SK-N-MC (cell line): ENCODE results near the gene PDZRN4.

ENCODE experiments used
- DNase-seq: peaks from one replicate; pipeline ENCODE4 v3.0.0-alpha.2; 2011; ENCODE audit warnings: low read depth, low spot score
- H3K27ac ChIP-seq: fragments of 200-600 bp; sonication (generic); 2 replicates; pipeline ENCODE4 v1.5.1; 2016; ENCODE audit warnings: mixed run types
- H3K36me3 ChIP-seq: fragments of 200-600 bp; sonication (generic); 2 replicates; pipeline ENCODE4 v1.6.1; 2017; ENCODE audit warnings: antibody characterized with exemption, low read length, mixed read lengths; ENCODE audit not compliant: insufficient read depth
- H3K4me3 ChIP-seq: fragments of 200-600 bp; sonication (generic); 2 replicates; pipeline ENCODE4 v1.5.1; 2016
- H3K9ac ChIP-seq: fragments of 200-600 bp; sonication (generic); 2 replicates; pipeline ENCODE4 v1.8.0; 2017; ENCODE audit warnings: mixed run types, mixed read lengths; ENCODE audit not compliant: insufficient read length
- H3K9me3 ChIP-seq: fragments of 200-600 bp; sonication (generic); 2 replicates; pipeline ENCODE4 v1.6.1; 2017; ENCODE audit warnings: low read depth, mild to moderate bottlenecking, antibody characterized with exemption, low read length, moderate library complexity, mixed read lengths
- EZH2 ChIP-seq: fragments of 200-600 bp; sonication (generic); IDR thresholded peaks from one replicate; pipeline ENCODE4 v1.6.1; 2017; ENCODE audit warnings: antibody characterized with exemption
- FOXP2 ChIP-seq: optimal IDR thresholded peaks from 2 replicates; pipeline ENCODE3; 2011; ENCODE audit warnings: mild to moderate bottlenecking, moderate library complexity; ENCODE audit not compliant: insufficient read depth; ENCODE audit errors: extremely low read length, control extremely low read depth
- POLR2AphosphoS5 ChIP-seq: IDR thresholded peaks from 2 replicates; pipeline ENCODE4 v1.6.1; 2012; ENCODE audit warnings: mild to moderate bottlenecking, low read depth, low read length, borderline replicate concordance

Gene PDZRN4

DNA sequence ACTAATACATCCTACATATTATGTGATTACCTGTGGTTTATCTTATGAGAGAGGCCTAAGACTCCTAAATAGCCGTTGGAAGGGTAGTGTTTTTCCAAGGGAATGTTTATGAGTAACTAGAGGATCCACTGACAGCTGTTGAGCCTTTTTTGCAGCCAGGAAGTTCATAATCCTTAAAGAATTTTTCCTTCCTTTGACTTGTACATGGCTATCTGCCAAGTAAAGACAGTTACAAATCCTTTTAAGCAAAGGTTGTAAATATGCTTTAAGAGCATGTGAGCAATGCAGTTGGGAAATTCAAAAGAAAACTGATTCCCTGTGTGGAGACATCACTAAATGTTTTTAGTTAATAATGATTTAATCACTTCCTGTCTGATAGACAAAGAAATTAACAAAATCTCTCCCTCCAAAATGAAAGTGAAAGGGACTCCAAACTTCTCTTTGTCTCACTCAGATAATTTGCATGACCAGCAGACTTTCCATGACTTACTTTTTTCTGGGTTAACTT lies 333.8 kb downstream of the PDZRN4 start:
- Histone ChIP-seq H3K36me3 (no peaks in the 10 kb centered on the region), H3K27ac (peak overlapping the region; percentile 91), H3K9me3 (no peaks in the 10 kb centered on the region), H3K4me3 (peak overlapping the region; percentile 68), H3K9ac (peak overlapping the region; percentile 21)
- no peak for TF ChIP-seq EZH2
- TF ChIP-seq POLR2AphosphoS5, result no peak; the same call in 1 of the 2 replicates
- TF ChIP-seq FOXP2, result peak; percentile 19
- peak; percentile 88 for DNase-seq

DNA sequence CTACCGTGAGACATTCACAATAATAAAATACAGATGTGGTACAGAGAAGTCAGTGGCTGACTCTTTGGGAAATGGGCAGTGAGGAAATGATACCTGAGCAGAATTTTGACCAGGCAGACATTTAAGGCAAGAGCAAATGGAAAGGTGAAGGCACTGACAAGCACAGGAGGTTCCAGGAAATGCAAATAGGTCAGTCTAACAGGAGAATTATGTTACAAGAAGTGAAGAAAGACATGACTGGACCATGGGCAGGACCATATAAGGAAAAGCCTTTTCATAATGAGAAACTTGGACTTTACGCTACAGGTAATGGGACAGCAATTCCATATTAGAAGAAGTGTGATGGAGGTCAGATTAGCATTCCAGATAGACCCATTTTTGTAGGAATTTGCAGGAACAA lies 338.9 kb downstream of the PDZRN4 start:
- H3K9me3 ChIP-seq, result no peaks in the 10 kb centered on the region
- H3K4me3 ChIP-seq, result no peak overlapping the region
- DNase-seq, result no peak
- no peak overlapping the region for H3K27ac ChIP-seq
- H3K36me3 ChIP-seq, result no peaks in the 10 kb centered on the region
- no peak overlapping the region for H3K9ac ChIP-seq
- TF ChIP-seq EZH2 (no peak), FOXP2 (no peak), POLR2AphosphoS5 (no peak)

DNA sequence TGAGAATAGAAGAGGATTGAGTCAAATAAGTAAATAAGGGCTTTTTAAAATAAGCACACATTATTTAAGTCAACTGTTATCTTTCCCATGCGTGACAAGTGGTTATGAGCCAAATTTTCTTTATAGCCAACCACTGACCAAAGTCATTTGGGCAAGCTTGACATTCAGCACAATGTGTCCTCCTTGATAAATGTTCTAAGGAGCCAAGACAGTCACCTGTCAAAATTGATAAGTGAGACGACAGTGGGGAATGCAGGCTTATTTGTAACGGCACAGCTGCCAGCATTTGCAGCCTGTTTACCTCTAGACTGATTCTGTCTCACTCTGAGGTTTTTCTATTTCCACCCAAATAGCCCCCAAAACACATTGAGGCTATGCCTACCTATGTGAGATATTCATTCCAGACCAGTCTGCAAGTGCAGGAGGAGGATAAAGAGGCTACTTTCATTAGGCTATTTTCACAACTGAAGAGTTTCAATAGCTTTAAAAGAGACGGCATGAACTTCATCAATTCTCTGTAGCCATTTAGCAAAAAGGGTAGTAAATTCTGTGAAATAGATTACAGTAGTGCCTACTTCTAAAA lies 339.5 kb downstream of the PDZRN4 start:
- no peak for DNase-seq
- Histone ChIP-seq H3K27ac (no peak overlapping the region), H3K9ac (no peak overlapping the region), H3K36me3 (no peaks in the 10 kb centered on the region), H3K4me3 (no peak overlapping the region), H3K9me3 (no peaks in the 10 kb centered on the region)
- TF ChIP-seq EZH2 (no peak), FOXP2 (no peak), POLR2AphosphoS5 (no peak)

DNA sequence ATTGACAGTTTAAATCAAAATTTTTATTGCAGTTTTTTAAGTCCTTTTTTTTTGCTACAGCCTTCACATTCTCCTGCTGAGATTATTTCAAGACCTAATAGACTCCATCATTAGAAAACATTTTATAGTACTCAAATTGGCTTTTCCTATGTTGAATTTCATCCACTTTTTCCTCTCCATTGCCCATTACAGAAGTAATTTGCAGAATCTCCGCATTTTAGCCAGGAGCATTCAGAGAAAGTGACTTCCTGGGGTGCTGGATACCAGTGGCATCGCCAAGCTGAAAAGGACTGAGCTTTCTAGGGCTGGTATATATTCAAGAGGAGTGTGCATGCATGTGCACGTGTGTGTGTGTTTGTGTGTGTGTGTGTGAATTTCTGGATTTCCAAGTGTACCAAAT lies 340.8 kb downstream of the PDZRN4 start:
- H3K27ac ChIP-seq, result no peak overlapping the region
- H3K9me3 ChIP-seq, result no peaks in the 10 kb centered on the region
- no peak for DNase-seq
- H3K4me3 ChIP-seq, result no peak overlapping the region
- TF ChIP-seq EZH2, result no peak
- TF ChIP-seq FOXP2, result no peak
- no peak for TF ChIP-seq POLR2AphosphoS5
- H3K36me3 ChIP-seq, result no peaks in the 10 kb centered on the region
- no peak overlapping the region for H3K9ac ChIP-seq

DNA sequence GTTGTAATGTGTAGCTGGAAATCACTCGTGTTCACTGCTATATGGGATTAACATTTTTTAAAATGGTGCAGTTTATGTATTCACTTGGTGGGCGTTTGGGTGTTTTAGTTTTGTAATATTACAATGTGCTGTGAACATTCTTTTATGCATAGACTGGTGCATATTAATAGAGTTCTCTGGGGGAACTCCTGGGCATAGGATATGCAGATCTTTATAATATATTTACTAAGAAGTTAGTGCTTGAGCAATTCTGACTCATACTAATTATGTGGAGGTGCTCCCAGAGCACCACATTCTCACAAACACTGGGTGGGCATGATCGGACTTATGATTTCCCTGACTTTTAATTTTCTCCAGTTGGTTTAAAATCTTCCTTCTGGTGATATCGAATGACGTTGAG lies 342.3 kb downstream of the PDZRN4 start:
- no peaks in the 10 kb centered on the region for H3K36me3 ChIP-seq
- TF ChIP-seq POLR2AphosphoS5, result no peak
- no peak for TF ChIP-seq EZH2
- no peak for TF ChIP-seq FOXP2
- no peak overlapping the region for H3K9ac ChIP-seq
- H3K4me3 ChIP-seq, result no peak overlapping the region
- no peak for DNase-seq
- H3K9me3 ChIP-seq, result no peaks in the 10 kb centered on the region
- no peak overlapping the region for H3K27ac ChIP-seq

DNA sequence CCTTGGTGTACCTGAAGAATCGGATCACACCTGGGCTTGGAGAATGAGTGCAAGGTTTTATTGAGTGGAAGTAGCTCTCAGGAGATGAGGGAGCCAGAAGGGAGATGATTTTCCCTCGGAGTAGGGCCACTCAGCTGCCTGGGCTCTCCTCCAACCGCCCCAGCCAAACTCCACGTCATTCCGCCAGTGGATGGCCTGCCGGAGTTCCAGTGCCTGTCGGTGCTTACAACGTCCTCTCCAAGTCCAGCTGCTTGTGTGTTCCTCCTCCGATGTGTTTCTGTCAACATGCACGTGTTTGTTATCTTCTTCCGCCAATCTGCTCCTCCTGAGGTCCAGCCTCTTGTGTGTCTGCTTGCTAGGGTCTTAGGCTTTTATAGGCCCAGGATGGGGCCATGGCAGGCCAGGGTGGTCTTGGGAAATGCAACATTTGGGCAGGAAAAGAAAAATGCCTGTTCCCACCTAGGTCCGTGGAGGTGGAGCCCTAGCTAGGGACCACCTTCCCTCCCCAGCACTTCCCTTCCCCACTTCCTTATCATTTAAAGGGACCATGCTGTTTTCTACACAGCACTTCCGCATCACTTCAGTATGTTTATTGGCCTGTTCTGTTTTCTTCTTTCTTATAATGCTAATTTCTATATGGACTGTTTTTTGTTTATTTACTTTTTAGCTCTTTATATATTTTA lies 343.2 kb downstream of the PDZRN4 start:
- Histone ChIP-seq H3K9me3 (no peaks in the 10 kb centered on the region), H3K27ac (no peak overlapping the region), H3K36me3 (no peaks in the 10 kb centered on the region), H3K9ac (no peak overlapping the region), H3K4me3 (no peak overlapping the region)
- TF ChIP-seq EZH2 (no peak), FOXP2 (no peak), POLR2AphosphoS5 (no peak)
- no peak for DNase-seq

DNA sequence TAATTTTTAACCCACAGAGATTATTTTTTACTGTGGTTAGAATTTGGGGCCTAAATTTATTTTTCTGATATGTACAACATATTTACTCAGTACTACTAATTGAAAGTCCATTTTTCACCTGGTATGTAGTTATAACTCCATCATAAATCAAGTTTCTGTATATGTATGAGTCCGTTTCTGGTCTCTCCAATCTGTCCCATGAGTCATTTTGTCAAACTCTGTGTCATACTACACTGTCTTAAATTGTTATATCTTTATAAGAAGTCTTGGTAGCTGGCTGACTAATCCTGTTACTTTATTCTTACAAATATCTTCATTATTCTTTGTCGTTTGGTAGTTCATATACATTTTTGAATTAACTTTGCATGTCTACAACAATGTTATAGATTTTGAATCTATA lies 344.0 kb downstream of the PDZRN4 start:
- Histone ChIP-seq H3K9ac (no peak overlapping the region), H3K36me3 (no peaks in the 10 kb centered on the region), H3K9me3 (no peaks in the 10 kb centered on the region), H3K4me3 (no peak overlapping the region), H3K27ac (no peak overlapping the region)
- no peak for DNase-seq
- TF ChIP-seq FOXP2 (no peak), POLR2AphosphoS5 (no peak), EZH2 (no peak)

DNA sequence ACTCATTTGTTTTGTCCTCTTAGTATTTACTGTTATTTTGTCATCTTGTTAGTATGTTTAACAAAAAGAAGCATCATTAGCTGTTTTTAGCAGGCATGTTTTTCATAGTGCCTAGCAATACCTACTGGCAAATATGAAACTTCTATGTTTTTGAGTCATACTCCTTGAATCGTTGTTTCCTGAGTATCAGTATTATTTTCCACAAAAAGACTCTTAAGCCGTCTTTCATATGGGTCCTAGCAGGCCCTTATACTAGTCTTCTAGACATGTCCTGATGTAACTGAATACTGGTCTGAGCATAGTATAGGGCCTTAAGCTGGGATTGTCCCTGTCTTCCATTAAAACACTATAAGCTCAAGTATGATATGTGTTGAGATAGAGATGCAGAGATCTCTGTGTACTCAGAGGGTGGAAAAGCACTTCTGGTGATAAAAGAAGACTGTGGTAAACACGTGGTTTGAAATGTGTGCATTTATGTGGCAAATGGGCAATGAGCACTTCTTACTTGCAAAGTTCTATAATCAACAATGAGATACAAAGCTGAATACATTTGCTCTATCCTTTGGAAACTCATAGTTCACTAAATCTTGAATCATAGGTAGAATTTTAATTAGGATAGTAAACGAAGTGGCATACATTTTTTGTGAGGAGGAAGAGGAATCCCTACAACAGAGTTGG lies 348.8 kb downstream of the PDZRN4 start:
- H3K9ac ChIP-seq, result no peak overlapping the region
- no peak overlapping the region for H3K27ac ChIP-seq
- TF ChIP-seq POLR2AphosphoS5, result no peak
- no peak for TF ChIP-seq FOXP2
- TF ChIP-seq EZH2, result no peak
- no peaks in the 10 kb centered on the region for H3K36me3 ChIP-seq
- no peaks in the 10 kb centered on the region for H3K9me3 ChIP-seq
- H3K4me3 ChIP-seq, result no peak overlapping the region
- no peak for DNase-seq
